GM19023 (cell line): ENCODE data around the gene C22orf39.

Source experiments
- ATAC-seq: cut with Tn5 transposase; IDR thresholded peaks from one replicate; pipeline ENCODE4 v1.9.1; 2021; ENCODE audit warnings: mild to moderate bottlenecking, moderate library complexity; ENCODE audit not compliant: unreplicated experiment

The C22orf39 gene, protein sequence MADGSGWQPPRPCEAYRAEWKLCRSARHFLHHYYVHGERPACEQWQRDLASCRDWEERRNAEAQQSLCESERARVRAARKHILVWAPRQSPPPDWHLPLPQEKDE

GRCh38 chr22:19447330-19448075, at the start of gene C22orf39:
Gene C22orf39 (minus strand): TSS chr22:19447711. CDS start chr22:19447688, 23 bp downstream.
- peak; percentile 85 for ATAC-seq

- no peak for ATAC-seq
Measured at GRCh38 chr22:19497245-19497644, 49.7 kb upstream of the C22orf39 start.

DNA sequence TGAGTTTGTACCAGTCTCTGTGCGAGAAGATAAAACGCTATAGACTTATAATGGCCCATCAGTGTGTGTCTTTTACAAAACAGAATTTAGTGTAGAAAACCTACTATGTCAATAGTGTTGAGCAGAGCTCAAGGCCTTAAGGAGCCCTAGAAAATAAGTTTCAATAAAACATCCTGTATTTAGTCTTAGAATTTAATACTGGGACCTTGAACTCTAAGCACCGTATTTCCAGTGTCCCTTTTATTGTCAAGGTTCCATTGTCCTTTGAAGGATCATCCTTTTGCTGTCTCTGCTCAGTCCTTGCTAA, 48.8 kb upstream of the C22orf39 start:
- no peak for ATAC-seq

GRCh38 chr22:19495562-19496323, 48.2 kb upstream of the C22orf39 start:
- no peak for ATAC-seq

DNA sequence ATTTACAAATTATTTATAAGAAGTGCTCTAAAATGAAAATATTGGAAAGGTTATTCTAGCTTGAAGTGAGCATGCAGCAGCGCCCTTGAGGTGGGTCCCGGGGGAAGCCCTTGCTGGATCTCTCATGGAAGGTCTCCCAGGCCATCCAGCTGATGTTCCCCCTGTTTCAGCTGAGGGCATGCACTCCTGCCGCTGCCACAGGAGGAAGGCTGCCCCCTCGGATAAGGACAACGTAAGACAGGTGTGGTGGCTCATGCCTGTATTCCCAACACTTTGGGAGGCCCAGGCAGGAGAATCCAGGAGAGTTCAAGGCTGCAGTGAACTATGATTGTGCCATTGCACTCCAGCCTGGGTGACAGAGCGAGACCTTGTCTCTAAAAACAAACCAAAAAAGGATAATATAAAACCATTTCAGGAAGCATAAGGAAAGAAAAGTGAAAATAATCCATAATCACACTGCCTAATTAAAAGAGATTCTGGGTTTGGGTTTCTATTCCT, 47.2 kb upstream of the C22orf39 start:
- no peak for ATAC-seq

GRCh38 chr22:19494001-19494560, 46.6 kb upstream of the C22orf39 start:
- no peak for ATAC-seq

- no peak for ATAC-seq
Measured at GRCh38 chr22:19492504-19493174, 45.1 kb upstream of the C22orf39 start.

GRCh38 chr22:19490628-19491230, 43.2 kb upstream of the C22orf39 start:
- ATAC-seq: no peak

GRCh38 chr22:19488884-19489843, 41.7 kb upstream of the C22orf39 start:
- ATAC-seq: no peak

DNA sequence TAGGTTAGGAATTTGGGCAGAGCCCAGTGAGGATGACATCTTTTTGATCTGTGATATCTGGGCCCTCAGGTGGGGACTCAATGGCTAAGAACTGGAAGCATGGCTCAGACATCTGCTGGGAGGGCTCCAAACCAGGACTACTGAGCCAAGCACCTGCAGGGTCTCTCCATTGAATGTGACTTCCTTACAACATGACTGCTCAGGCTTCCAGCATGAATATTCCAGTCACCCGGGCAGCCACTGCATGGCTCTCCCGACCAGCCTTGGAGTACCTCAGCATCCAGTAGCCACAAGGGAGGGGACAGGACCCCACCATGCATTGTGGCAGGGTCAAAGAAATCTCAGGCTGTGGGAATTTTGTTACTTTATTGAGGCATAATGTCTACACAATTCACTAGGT, 40.8 kb upstream of the C22orf39 start:
- no peak for ATAC-seq

GRCh38 chr22:19483481-19484244, 36.2 kb upstream of the C22orf39 start:
- no peak for ATAC-seq

GRCh38 chr22:19482297-19482696, 34.8 kb upstream of the C22orf39 start:
- no peak for ATAC-seq

- no peak for ATAC-seq
Measured at GRCh38 chr22:19480789-19481188, 33.3 kb upstream of the C22orf39 start.

GRCh38 chr22:19480173-19480568, 32.7 kb upstream of the C22orf39 start:
- no peak for ATAC-seq

GRCh38 chr22:19479355-19480172, 32.1 kb upstream of the C22orf39 start, which contains the start of gene CDC45:
Gene CDC45 (plus strand): TSS chr22:19479920. CDS start chr22:19479969, 49 bp downstream.
- peak; percentile 90 for ATAC-seq

DNA sequence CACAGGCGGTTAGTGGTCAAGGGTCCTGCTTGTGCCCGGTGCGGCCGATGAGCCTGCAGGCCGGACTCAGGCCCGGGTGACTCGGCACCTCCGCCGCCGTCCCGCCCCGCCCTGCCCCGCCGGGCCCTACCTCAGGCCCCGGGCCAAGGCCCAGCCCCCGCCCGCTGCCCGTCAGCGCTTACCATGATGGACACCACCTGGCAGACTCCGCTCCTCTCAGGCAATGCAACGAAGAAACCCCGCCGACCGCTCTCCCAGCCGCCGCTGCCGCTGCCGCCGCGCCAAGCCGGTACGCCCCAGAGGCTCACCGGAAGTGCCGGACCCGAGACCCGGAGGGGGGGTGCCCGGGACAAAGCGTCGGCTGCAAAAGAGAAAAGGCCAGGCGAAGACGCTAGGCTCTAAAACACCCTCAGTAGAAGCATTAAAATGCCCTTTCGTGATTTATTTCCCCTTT, 31.4 kb upstream of the C22orf39 start, which contains the start of gene UFD1:
UFD1 (minus strand) TSS at position 293 of the 454 bp plus-strand sequence; CDS start at position 185, 108 bp downstream.
- ATAC-seq: peak; percentile 58

GRCh38 chr22:19478045-19478900, 30.8 kb upstream of the C22orf39 start:
- ATAC-seq: no peak
